H1 (cell line): ENCODE data around the gene OLIG2. TPM values are rescaled to one million over a fixed set of nuclear protein-coding genes. Genes with fewer than 3 reads are reported as not detected.

Source experiments
- CTCF ChIA-PET: fragments of 300-600 bp; sonication (Branson Sonifier 250); formaldehyde crosslinking; loops from one replicate; lab custom pipeline; 2021; ENCODE audit not compliant: partially characterized antibody; lab: Charles Lee
- POLR2A ChIA-PET: fragments of 300-600 bp; sonication (Branson Sonifier 250); formaldehyde crosslinking; loops from one replicate; lab custom pipeline; 2021; ENCODE audit warnings: inconsistent platforms; ENCODE audit not compliant: partially characterized antibody; lab: Charles Lee
- DNase-seq, 2 experiments: peaks; one replicate each; pipeline versions ENCODE4 v3.0.0 to v3.0.0-alpha.2; 2010 to 2022; ENCODE audit warnings: low spot score in 2 of 2, low read depth in 1 of 2, mixed read lengths in 1 of 2
- FAIRE-seq: peaks from 2 replicates; lab custom pipeline; 2011; peaks lifted over from hg19 to GRCh38; lab: Jason Lieb, UNC
- H2AFZ ChIP-seq: 2 replicates; pipeline ENCODE4 v1.8.1; 2012; ENCODE audit warnings: low read length, inconsistent platforms
- H2AK5ac ChIP-seq: 2 replicates; pipeline ENCODE4 v1.6.1; 2013; ENCODE audit warnings: low read depth, low read length
- H2BK120ac ChIP-seq: replicated peaks from 2 replicates; pipeline ENCODE3; 2013; ENCODE audit warnings: low read depth, low read length, inconsistent platforms
- H2BK12ac ChIP-seq: 2 replicates; pipeline ENCODE4 v1.6.1; 2013; ENCODE audit warnings: low read depth, low read length
- H2BK15ac ChIP-seq: 2 replicates; pipeline ENCODE4 v1.6.1; 2013; ENCODE audit warnings: low read length
- H2BK20ac ChIP-seq: 2 replicates; pipeline ENCODE4 v1.6.1; 2013; ENCODE audit warnings: low read length
- H2BK5ac ChIP-seq: 2 replicates; pipeline ENCODE4 v1.6.1; 2013; ENCODE audit warnings: low read depth, low read length
- H3K14ac ChIP-seq: 2 replicates; pipeline ENCODE4 v1.6.1; 2013; ENCODE audit warnings: inconsistent platforms; ENCODE audit not compliant: insufficient read length
- H3K18ac ChIP-seq: 2 replicates; pipeline ENCODE4 v1.6.1; 2013; ENCODE audit warnings: low read length; ENCODE audit errors: extremely low read depth
- H3K23ac ChIP-seq: 2 replicates; pipeline ENCODE4 v1.6.1; 2013; ENCODE audit warnings: inconsistent platforms; ENCODE audit not compliant: insufficient read length
- H3K23me2 ChIP-seq: 2 replicates; pipeline ENCODE4 v1.6.1; 2013; ENCODE audit warnings: low read depth, low read length
- H3K27ac ChIP-seq: 2 replicates; pipeline ENCODE4 v1.6.1; 2011; ENCODE audit warnings: low read depth, low read length, inconsistent platforms
- H3K27me3 ChIP-seq, 4 experiments: replicated peaks in 1 of 4; 1 replicate in 1 of 4; 2 replicates in 3 of 4; pipeline versions ENCODE4 v1.6.1 to v1.8.1; 2011 to 2013; ENCODE audit warnings: low read length in 3 of 4, mild to moderate bottlenecking in 3 of 4, inconsistent platforms in 2 of 4, mixed read lengths in 2 of 4, moderate library complexity in 1 of 4; ENCODE audit not compliant: control insufficient read depth in 3 of 4, insufficient read depth in 3 of 4; ENCODE audit errors: extremely low read depth in 1 of 4
- H3K36me3 ChIP-seq, 4 experiments: 2 replicates each; pipeline versions ENCODE4 v1.6.1 to v1.8.1; 2011 to 2013; ENCODE audit warnings: mild to moderate bottlenecking in 4 of 4, low read length in 3 of 4, moderate library complexity in 2 of 4, control low read depth in 1 of 4, inconsistent platforms in 1 of 4; ENCODE audit not compliant: insufficient read depth in 4 of 4, control insufficient read depth in 2 of 4
- H3K4ac ChIP-seq: replicated peaks from 2 replicates; pipeline ENCODE3; 2013; ENCODE audit warnings: low read length, low read depth, mixed read lengths, inconsistent platforms; ENCODE audit not compliant: insufficient read length
- H3K4me1 ChIP-seq, 4 experiments: replicated peaks in 1 of 4; 1 replicate in 1 of 4; 2 replicates in 3 of 4; pipeline versions ENCODE4 v1.6.1 to v1.8.1; 2011 to 2013; ENCODE audit warnings: low read length in 3 of 4, inconsistent platforms in 2 of 4, mixed read lengths in 1 of 4; ENCODE audit not compliant: insufficient read depth in 4 of 4, control insufficient read depth in 3 of 4
- H3K4me2 ChIP-seq, 2 experiments: 2 replicates each; pipeline versions ENCODE4 v1.6.1 to v1.8.1; 2011 to 2013; ENCODE audit warnings: low read depth in 2 of 2, low read length in 2 of 2, control low read depth in 1 of 2, inconsistent platforms in 1 of 2, mild to moderate bottlenecking in 1 of 2; ENCODE audit not compliant: insufficient read depth in 1 of 2
- H3K4me3 ChIP-seq, 4 experiments: fragments of 200-600, 300-600 bp in 1 of 4; sonication (generic), shearing (Covaris generic), sonication (Bioruptor Twin) in 1 of 4; 2 replicates each; pipeline versions ENCODE4 v1.5.1 to v1.8.1; 2011 to 2016; ENCODE audit warnings: low read length in 4 of 4, low read depth in 3 of 4, control low read depth in 2 of 4, inconsistent platforms in 2 of 4, mild to moderate bottlenecking in 2 of 4, mixed read lengths in 1 of 4, moderate library complexity in 1 of 4; ENCODE audit not compliant: insufficient read depth in 2 of 4; ENCODE audit errors: extremely low read depth in 1 of 4
- H3K56ac ChIP-seq: replicated peaks from 2 replicates; pipeline ENCODE3; 2013; ENCODE audit warnings: low read depth, mild to moderate bottlenecking, mixed read lengths, low read length, inconsistent platforms; ENCODE audit not compliant: insufficient read length
- H3K79me1 ChIP-seq: 2 replicates; pipeline ENCODE4 v1.6.1; 2013; ENCODE audit warnings: low read depth, low read length, control low read depth
- H3K79me2 ChIP-seq, 2 experiments: 2 replicates each; pipeline versions ENCODE4 v1.6.1 to v1.8.1; 2012 to 2013; ENCODE audit warnings: low read length in 2 of 2, mild to moderate bottlenecking in 2 of 2, inconsistent platforms in 1 of 2; ENCODE audit not compliant: insufficient read depth in 2 of 2, control insufficient read depth in 1 of 2
- H3K9ac ChIP-seq, 4 experiments: replicated peaks in 1 of 4; 1 replicate in 1 of 4; 2 replicates in 3 of 4; pipeline versions ENCODE4 v1.6.1 to v1.8.1; 2011 to 2013; ENCODE audit warnings: low read depth in 3 of 4, low read length in 3 of 4, control low read depth in 2 of 4, mild to moderate bottlenecking in 2 of 4, moderate library complexity in 2 of 4, inconsistent platforms in 1 of 4; ENCODE audit errors: extremely low read depth in 1 of 4
- H3K9me3 ChIP-seq, 2 experiments: 2 replicates each; pipeline versions ENCODE4 v1.6.1 to v1.8.1; 2012 to 2013; ENCODE audit warnings: mild to moderate bottlenecking in 2 of 2, moderate library complexity in 2 of 2, control low read depth in 1 of 2, inconsistent platforms in 1 of 2, low read depth in 1 of 2, low read length in 1 of 2, mixed read lengths in 1 of 2; ENCODE audit not compliant: insufficient read depth in 2 of 2
- H4K20me1 ChIP-seq, 2 experiments: replicated peaks in 1 of 2; 2 replicates each; pipeline versions ENCODE3 to v1.8.1; 2011 to 2013; ENCODE audit warnings: inconsistent platforms in 2 of 2, low read length in 2 of 2, mild to moderate bottlenecking in 1 of 2; ENCODE audit not compliant: insufficient read depth in 2 of 2, control insufficient read depth in 1 of 2
- H4K5ac ChIP-seq: 2 replicates; pipeline ENCODE4 v1.6.1; 2013; ENCODE audit warnings: low read length, low read depth, mixed read lengths, inconsistent platforms; ENCODE audit not compliant: insufficient read length
- H4K8ac ChIP-seq: 2 replicates; pipeline ENCODE4 v1.8.0; 2013; ENCODE audit warnings: mild to moderate bottlenecking, moderate library complexity, low read length, inconsistent platforms; ENCODE audit not compliant: insufficient read depth; ENCODE audit errors: extremely low read depth
- H4K91ac ChIP-seq: replicated peaks from 2 replicates; pipeline ENCODE3; 2013; ENCODE audit warnings: low read length, mixed read lengths, inconsistent platforms; ENCODE audit not compliant: insufficient read length
- ASH2L ChIP-seq: fragments of 200-600, 300-600 bp; sonication (generic); IDR thresholded peaks from one replicate; pipeline ENCODE4 v1.7.1; 2017; ENCODE audit warnings: low read length
- CTBP2 ChIP-seq: IDR thresholded peaks from 2 replicates; pipeline ENCODE4 v1.7.0; 2011; ENCODE audit warnings: borderline replicate concordance, mild to moderate bottlenecking, moderate library complexity, mixed read lengths, low read length; ENCODE audit not compliant: insufficient read depth, insufficient read length
- EP300 ChIP-seq, 2 experiments: IDR thresholded peaks; 1 replicate in 1 of 2; 2 replicates in 1 of 2; pipeline ENCODE4 v1.6.1; 2011 to 2012; ENCODE audit warnings: low read depth in 2 of 2, low read length in 2 of 2, mild to moderate bottlenecking in 2 of 2, borderline replicate concordance in 1 of 2, inconsistent platforms in 1 of 2, moderate library complexity in 1 of 2
- FOSL1 ChIP-seq: IDR thresholded peaks from 2 replicates; pipeline ENCODE4 v1.6.1; 2011; ENCODE audit warnings: mild to moderate bottlenecking, low read depth, low read length, moderate library complexity; ENCODE audit not compliant: insufficient read depth
- JUND ChIP-seq: IDR thresholded peaks from 2 replicates; pipeline ENCODE4 v1.6.1; 2011; ENCODE audit warnings: mild to moderate bottlenecking, improper control_type of control experiment, low read length
- PHF8 ChIP-seq: fragments of 200-600 bp; sonication (generic); conservative IDR thresholded peaks from 2 replicates; pipeline ENCODE4 v1.7.1; 2012; ENCODE audit warnings: low read depth, mild to moderate bottlenecking, inconsistent platforms, low read length, moderate library complexity
- POLR2A ChIP-seq, 2 experiments: IDR thresholded peaks; 1 replicate in 1 of 2; 2 replicates in 1 of 2; pipeline ENCODE4 v1.6.1; 2011; ENCODE audit warnings: low read depth in 2 of 2, low read length in 2 of 2, mild to moderate bottlenecking in 2 of 2; ENCODE audit errors: control extremely low read depth in 1 of 2
- RBBP5 ChIP-seq: IDR thresholded peaks from 2 replicates; pipeline ENCODE4 v1.7.1; 2012; ENCODE audit warnings: low read depth, mild to moderate bottlenecking, inconsistent platforms, low read length, moderate library complexity, borderline replicate concordance
- RNF2 ChIP-seq: fragments of 200-900, 300-1000 bp; sonication (generic); IDR thresholded peaks from 2 replicates; pipeline ENCODE4 v1.7.1; 2016; ENCODE audit warnings: borderline replicate concordance, low read depth, mild to moderate bottlenecking, antibody characterized with exemption, low read length; ENCODE audit not compliant: poor library complexity, severe bottlenecking; ENCODE audit errors: missing control alignments
- SP2 ChIP-seq: IDR thresholded peaks from 2 replicates; pipeline ENCODE4 v1.6.1; 2012; ENCODE audit warnings: mild to moderate bottlenecking, low read length, inconsistent platforms
- SP4 ChIP-seq: IDR thresholded peaks from 2 replicates; pipeline ENCODE4 v1.6.1; 2012; ENCODE audit warnings: low read length, inconsistent platforms
- SRF ChIP-seq: IDR thresholded peaks from 2 replicates; pipeline ENCODE4 v1.6.1; 2011; ENCODE audit warnings: mild to moderate bottlenecking, low read depth, low read length, moderate library complexity
- TCF12 ChIP-seq: IDR thresholded peaks from 2 replicates; pipeline ENCODE4 v1.6.1; 2011; ENCODE audit warnings: low read depth, mild to moderate bottlenecking, low read length
- TEAD4 ChIP-seq: IDR thresholded peaks from 2 replicates; pipeline ENCODE4 v1.6.1; 2012; ENCODE audit warnings: low read depth, low read length, inconsistent platforms, mixed read lengths
- YY1 ChIP-seq: IDR thresholded peaks from 2 replicates; pipeline ENCODE4 v1.6.1; 2011; ENCODE audit warnings: low read depth, mild to moderate bottlenecking, low read length
- WGBS, 2 experiments: shearing (Covaris generic) in 1 of 2; methylation state at CpG; one replicate each; pipeline versions ENCODE4 v1.1.6 to v1.1.7; 2013 to 2015; ENCODE audit warnings: low lambda C conversion rate in 2 of 2, mixed read lengths in 2 of 2, inconsistent platforms in 1 of 2, low coverage in 1 of 2, missing lambda C conversion rate in 1 of 2; ENCODE audit not compliant: insufficient replicate concordance in 2 of 2, insufficient coverage in 1 of 2, insufficient read length in 1 of 2; ENCODE audit errors: extremely low coverage in 1 of 2, missing lambda C conversion rate in 1 of 2; 5-methylcytosine and 5-hydroxymethylcytosine counted together
- polyA plus RNA-seq, 7 experiments: library from polyadenylated mRNA; depleted of rRNA in 3 of 7; stranded (reverse) in 5 of 7; unstranded in 2 of 7; fragments of >200 nt in 5 of 7; fragments of 200-250 nt in 2 of 7; gene quantifications; 1 replicate in 5 of 7; 2 replicates in 1 of 7; 4 replicates in 1 of 7; pipeline versions ENCODE4 v1.2.1 to v1.2.3, GENCODE V29; 2011 to 2013; ENCODE audit warnings: missing spikeins in 2 of 7, mixed read lengths in 2 of 7
- total RNA-seq: library from RNA; stranded (reverse); fragmentation: NEBNext Ultra II Directional; extraction: Animal tissue kit (Norgen Biotek cat#: 25700); gene quantifications from 2 replicates; pipeline ENCODE4 v1.2.1, GENCODE V29; 2021

OLIG2 gene
- total and polyA plus RNA-seq, 2 of the 8 experiments (the other 6 are each of a cell fraction or from before 2014, with no cell fraction given) = 0.79 TPM; not detected in 1

- no peak for DNase-seq
- ChIA-PET POLR2A (interaction anchor here (1.2 kb wide), 1 partner anchor 12 kb away, joined by 3 read pairs; no protein-coding TSS in a partner anchor), CTCF (no interaction called here)
- TF ChIP-seq RNF2 (no peak), JUND (no peak), ASH2L (no peak), SP2 (no peak), FOSL1 (no peak), PHF8 (no peak), TCF12 (no peak), RBBP5 (no peak), SP4 (no peak), SRF (no peak), TEAD4 (no peak), EP300 (IDR thresholded peaks at IDR 0.05; ENCODE audit: borderline replicate concordance in 1 of 2, low read depth in 2 of 2, low read length in 2 of 2) (no peak), CTBP2 (no peak), YY1 (no peak), POLR2A (IDR thresholded peaks at IDR 0.05; ENCODE audit: control extremely low read depth in 1 of 2, low read depth in 2 of 2, low read length in 2 of 2) (no peak)
- WGBS, 2 experiments = 4% methylated on average over 11 of the region's 11 CpGs; no CpG with 5 or more reads in 1 of the 2 experiments
- Histone ChIP-seq H4K5ac (no peak overlapping the region), H2BK12ac (no peak overlapping the region), H4K91ac (no peak overlapping the region), H3K79me1 (no peaks in the 10 kb centered on the region), H2BK5ac (no peak overlapping the region), H2BK20ac (no peak overlapping the region), H3K9me3 (0 out of 4 replicates have a peak, but pooled peaks cover 0 to 3% of the 10 kb centered on the region in 2 experiments), H3K79me2 (no peaks in the 10 kb centered on the region), H4K8ac (no peak overlapping the region), H3K9ac (no peak overlapping the region), H3K4me1 (peaks cover 7 to 27% (median 13%) of the 10 kb centered on the region in 4 experiments), H3K4me3 (peak overlapping the region in 1 of 4 experiments; percentile 60; a peak in 2 of 8 replicates), H3K23ac (no peak overlapping the region), H2AK5ac (no peak overlapping the region), H2BK120ac (no peak overlapping the region), H3K27ac (no peak overlapping the region), H3K18ac (no peak overlapping the region), H3K23me2 (peaks cover 13% of the 10 kb centered on the region; the same call in 1 of the 2 replicates), H4K20me1 (peaks cover 0 to 6% of the 10 kb centered on the region in 2 experiments), H2BK15ac (no peak overlapping the region), H3K4ac (no peak overlapping the region), H2AFZ (no peak overlapping the region), H3K4me2 (peak overlapping the region; percentile 80 to 88), H3K36me3 (no peaks in the 10 kb centered on the region; a peak in 1 of 8 replicates), H3K14ac (no peak overlapping the region), H3K56ac (no peak overlapping the region), H3K27me3 (peaks cover 55 to 94% (median 91%) of the 10 kb centered on the region in 4 experiments)
- no peak for FAIRE-seq
Observed at GRCh38 chr21:33069645-33069993, 43.9 kb downstream of the OLIG2 start.
